HepG2 (cell line): Measurements from ENCODE around the gene LITAF. TPM values are rescaled to one million over a fixed set of nuclear protein-coding genes. Genes with fewer than 3 reads are reported as not detected.

Source experiments
- ATF7 ChIP-seq, 2 experiments: fragments of 450-650 bp in 1 of 2; sonication (generic) in 1 of 2; formaldehyde crosslinking in 1 of 2; IDR thresholded peaks; 2 replicates each; pipeline versions ENCODE4 v1.4.0 to v1.6.1; 2016 to 2020; ENCODE audit warnings: antibody characterized with exemption in 1 of 2, mild to moderate bottlenecking in 1 of 2, missing genetic modification reagents in 1 of 2
- FOXP1 ChIP-seq, 2 experiments: fragments of 450-650 bp in 1 of 2; IDR thresholded peaks; 2 replicates each; pipeline ENCODE4 v1.6.1; 2017 to 2018; ENCODE audit warnings: antibody characterized with exemption in 1 of 2
- HOXD1 ChIP-seq: sonication (generic); formaldehyde crosslinking; IDR thresholded peaks from 2 replicates; pipeline ENCODE4 v1.5.0; 2020; ENCODE audit warnings: missing genetic modification reagents
- ISX ChIP-seq: sonication (generic); formaldehyde crosslinking; conservative IDR thresholded peaks from 2 replicates; pipeline ENCODE4 v1.5.0; 2020; ENCODE audit warnings: missing genetic modification reagents
- KMT2A ChIP-seq: sonication (generic); formaldehyde crosslinking; IDR thresholded peaks from 2 replicates; pipeline ENCODE4 v1.4.0; 2020; ENCODE audit warnings: missing genetic modification reagents
- NBN ChIP-seq: fragments of 450-650 bp; conservative IDR thresholded peaks from 2 replicates; pipeline ENCODE4 v1.6.1; 2017
- NCOA5 ChIP-seq: sonication (generic); formaldehyde crosslinking; IDR thresholded peaks from 2 replicates; pipeline ENCODE4 v1.4.0; 2020; ENCODE audit warnings: missing genetic modification reagents
- NKX3-1 ChIP-seq: sonication (generic); formaldehyde crosslinking; IDR thresholded peaks from 2 replicates; pipeline ENCODE4 v1.5.0; 2020; ENCODE audit warnings: missing genetic modification reagents
- ZBTB3 ChIP-seq: sonication (generic); formaldehyde crosslinking; IDR thresholded peaks from 2 replicates; pipeline ENCODE4 v1.4.0; 2020; ENCODE audit warnings: low read depth, mild to moderate bottlenecking, moderate library complexity, missing genetic modification reagents, borderline replicate concordance
- ZC3H4 ChIP-seq: sonication (generic); formaldehyde crosslinking; IDR thresholded peaks from 2 replicates; pipeline ENCODE4 v1.4.0; 2020; ENCODE audit warnings: missing genetic modification reagents, borderline replicate concordance
- ZNF224 ChIP-seq: sonication (generic); formaldehyde crosslinking; IDR thresholded peaks from 2 replicates; pipeline ENCODE4 v1.5.0; 2020; ENCODE audit warnings: mild to moderate bottlenecking, missing genetic modification reagents
- ZNF33B ChIP-seq: sonication (generic); formaldehyde crosslinking; IDR thresholded peaks from 2 replicates; pipeline ENCODE4 v1.5.1; 2020; ENCODE audit warnings: mild to moderate bottlenecking, missing genetic modification reagents
- ZNF496 ChIP-seq: sonication (generic); formaldehyde crosslinking; IDR thresholded peaks from 2 replicates; pipeline ENCODE4 v1.8.1; 2023; ENCODE audit warnings: mild to moderate bottlenecking, moderate library complexity, missing genetic modification reagents; ENCODE audit not compliant: insufficient replicate concordance
- ZNF510 ChIP-seq: sonication (generic); formaldehyde crosslinking; IDR thresholded peaks from 2 replicates; pipeline ENCODE4 v1.4.0; 2020; ENCODE audit warnings: low read depth, mild to moderate bottlenecking, missing genetic modification reagents
- ZNF777 ChIP-seq: sonication (generic); formaldehyde crosslinking; IDR thresholded peaks from 2 replicates; pipeline ENCODE4 v1.4.0; 2020; ENCODE audit warnings: missing genetic modification reagents
- ZNF780A ChIP-seq: sonication (generic); formaldehyde crosslinking; IDR thresholded peaks from 2 replicates; pipeline ENCODE4 v1.8.0; 2022; ENCODE audit warnings: mild to moderate bottlenecking, missing genetic modification reagents, moderate library complexity
- polyA plus RNA-seq, 8 experiments: library from polyadenylated mRNA; depleted of rRNA in 3 of 8; stranded (reverse) in 7 of 8; unstranded in 1 of 8; fragments of >200 nt; fragmentation: Illumina TruSeq in 4 of 8; extraction: Trizol in 4 of 8; gene quantifications; 2 replicates each; pipeline versions ENCODE4 v1.2.1 to v1.2.3, GENCODE V29; 2011 to 2016; ENCODE audit warnings: low read depth in 4 of 8, missing spikeins in 1 of 8, mixed read lengths in 1 of 8; ENCODE audit not compliant: insufficient read depth in 1 of 8
- total RNA-seq, 5 experiments: library from RNA; depleted of rRNA; stranded (reverse); fragments of >200 nt; fragmentation: Illumina TruSeq; extraction: Trizol; gene quantifications; 2 replicates each; pipeline ENCODE4 v1.2.3, GENCODE V29; 2016; ENCODE audit warnings: low read depth in 1 of 5
- TF ChIP-seq, protein P1 (sequence below): sonication (generic); formaldehyde crosslinking; IDR thresholded peaks from 2 replicates; pipeline ENCODE4 v1.5.0; 2020; ENCODE audit warnings: missing genetic modification reagents
- TF ChIP-seq, protein P2 (sequence below): sonication (generic); formaldehyde crosslinking; conservative IDR thresholded peaks from 2 replicates; pipeline ENCODE4 v1.4.0; 2020; ENCODE audit warnings: mild to moderate bottlenecking, missing genetic modification reagents, moderate library complexity
- TF ChIP-seq, protein P3 (sequence below): sonication (generic); formaldehyde crosslinking; IDR thresholded peaks from 2 replicates; pipeline ENCODE4 v1.4.0; 2020; ENCODE audit warnings: missing genetic modification reagents
- TF ChIP-seq, protein P4 (sequence below): sonication (generic); formaldehyde crosslinking; IDR thresholded peaks from 2 replicates; pipeline ENCODE4 v1.5.0; 2020; ENCODE audit warnings: missing genetic modification reagents, mild to moderate bottlenecking, borderline replicate concordance

The LITAF gene
- total and polyA plus RNA-seq, 2 of the 13 experiments (the other 11 are each of a cell fraction or from before 2014, with no cell fraction given): 80.1 to 141 TPM

DNA sequence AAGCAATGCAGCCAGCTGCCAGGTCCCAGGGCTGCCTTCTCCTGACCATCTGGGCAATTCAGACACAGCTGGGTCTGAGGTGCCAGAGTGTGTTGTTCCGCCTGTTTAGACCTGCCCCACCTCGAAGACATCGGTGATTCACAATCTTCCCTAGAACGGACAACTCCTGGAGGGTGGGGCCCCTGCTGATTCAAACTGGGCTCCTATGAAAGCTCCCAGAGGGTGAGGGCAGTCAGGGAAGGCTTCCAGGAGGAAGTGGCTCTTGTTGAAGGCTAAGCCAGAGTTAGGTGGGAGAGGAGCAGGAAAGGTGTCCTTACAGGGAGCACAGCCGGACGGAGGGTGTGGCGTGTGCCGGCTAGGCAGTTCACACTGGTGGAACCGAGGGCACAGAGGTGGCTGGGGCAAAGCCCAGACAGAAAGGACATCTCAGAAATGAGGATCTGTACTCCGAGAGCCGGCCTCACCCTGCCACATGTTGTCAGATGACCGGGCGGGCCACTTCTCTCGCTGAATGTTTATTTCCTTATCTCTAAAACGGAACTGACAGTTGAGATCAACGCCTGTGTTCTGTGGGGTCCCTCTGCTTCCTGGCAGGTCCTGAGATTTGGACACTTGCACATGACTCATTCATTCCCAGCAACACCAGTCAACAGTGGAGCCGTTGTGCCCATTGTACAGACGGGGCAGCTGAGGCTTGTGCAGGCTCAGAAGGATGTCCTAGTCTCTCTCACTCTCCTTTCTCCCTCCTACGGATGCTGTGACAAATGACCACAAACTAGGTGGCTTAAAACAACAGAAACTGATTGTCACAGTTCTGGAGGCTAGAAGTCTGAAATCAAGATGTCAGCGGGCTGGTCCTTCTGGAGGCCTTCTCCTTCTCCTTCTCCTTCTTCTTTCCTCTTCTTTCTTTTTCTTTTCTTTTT, 26.9 kb upstream of the LITAF start (continued):
- TF ChIP-seq, protein P1, sequence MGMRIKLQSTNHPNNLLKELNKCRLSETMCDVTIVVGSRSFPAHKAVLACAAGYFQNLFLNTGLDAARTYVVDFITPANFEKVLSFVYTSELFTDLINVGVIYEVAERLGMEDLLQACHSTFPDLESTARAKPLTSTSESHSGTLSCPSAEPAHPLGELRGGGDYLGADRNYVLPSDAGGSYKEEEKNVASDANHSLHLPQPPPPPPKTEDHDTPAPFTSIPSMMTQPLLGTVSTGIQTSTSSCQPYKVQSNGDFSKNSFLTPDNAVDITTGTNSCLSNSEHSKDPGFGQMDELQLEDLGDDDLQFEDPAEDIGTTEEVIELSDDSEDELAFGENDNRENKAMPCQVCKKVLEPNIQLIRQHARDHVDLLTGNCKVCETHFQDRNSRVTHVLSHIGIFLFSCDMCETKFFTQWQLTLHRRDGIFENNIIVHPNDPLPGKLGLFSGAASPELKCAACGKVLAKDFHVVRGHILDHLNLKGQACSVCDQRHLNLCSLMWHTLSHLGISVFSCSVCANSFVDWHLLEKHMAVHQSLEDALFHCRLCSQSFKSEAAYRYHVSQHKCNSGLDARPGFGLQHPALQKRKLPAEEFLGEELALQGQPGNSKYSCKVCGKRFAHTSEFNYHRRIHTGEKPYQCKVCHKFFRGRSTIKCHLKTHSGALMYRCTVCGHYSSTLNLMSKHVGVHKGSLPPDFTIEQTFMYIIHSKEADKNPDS (CRISPR knock-in tag): no peak
- TF ChIP-seq ZNF510 (CRISPR knock-in tag): no peak; the same call in 1 of the 2 replicates
- TF ChIP-seq ZNF224 (CRISPR knock-in tag): no peak; the same call in 1 of the 2 replicates
- TF ChIP-seq ZNF33B (CRISPR knock-in tag): no peak
- TF ChIP-seq ISX (CRISPR knock-in tag): no peak
- no peak for TF ChIP-seq ZNF780A
- TF ChIP-seq, protein P2, sequence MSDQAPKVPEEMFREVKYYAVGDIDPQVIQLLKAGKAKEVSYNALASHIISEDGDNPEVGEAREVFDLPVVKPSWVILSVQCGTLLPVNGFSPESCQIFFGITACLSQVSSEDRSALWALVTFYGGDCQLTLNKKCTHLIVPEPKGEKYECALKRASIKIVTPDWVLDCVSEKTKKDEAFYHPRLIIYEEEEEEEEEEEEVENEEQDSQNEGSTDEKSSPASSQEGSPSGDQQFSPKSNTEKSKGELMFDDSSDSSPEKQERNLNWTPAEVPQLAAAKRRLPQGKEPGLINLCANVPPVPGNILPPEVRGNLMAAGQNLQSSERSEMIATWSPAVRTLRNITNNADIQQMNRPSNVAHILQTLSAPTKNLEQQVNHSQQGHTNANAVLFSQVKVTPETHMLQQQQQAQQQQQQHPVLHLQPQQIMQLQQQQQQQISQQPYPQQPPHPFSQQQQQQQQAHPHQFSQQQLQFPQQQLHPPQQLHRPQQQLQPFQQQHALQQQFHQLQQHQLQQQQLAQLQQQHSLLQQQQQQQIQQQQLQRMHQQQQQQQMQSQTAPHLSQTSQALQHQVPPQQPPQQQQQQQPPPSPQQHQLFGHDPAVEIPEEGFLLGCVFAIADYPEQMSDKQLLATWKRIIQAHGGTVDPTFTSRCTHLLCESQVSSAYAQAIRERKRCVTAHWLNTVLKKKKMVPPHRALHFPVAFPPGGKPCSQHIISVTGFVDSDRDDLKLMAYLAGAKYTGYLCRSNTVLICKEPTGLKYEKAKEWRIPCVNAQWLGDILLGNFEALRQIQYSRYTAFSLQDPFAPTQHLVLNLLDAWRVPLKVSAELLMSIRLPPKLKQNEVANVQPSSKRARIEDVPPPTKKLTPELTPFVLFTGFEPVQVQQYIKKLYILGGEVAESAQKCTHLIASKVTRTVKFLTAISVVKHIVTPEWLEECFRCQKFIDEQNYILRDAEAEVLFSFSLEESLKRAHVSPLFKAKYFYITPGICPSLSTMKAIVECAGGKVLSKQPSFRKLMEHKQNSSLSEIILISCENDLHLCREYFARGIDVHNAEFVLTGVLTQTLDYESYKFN (CRISPR knock-in tag): peak; percentile 62
- TF ChIP-seq, protein P3, sequence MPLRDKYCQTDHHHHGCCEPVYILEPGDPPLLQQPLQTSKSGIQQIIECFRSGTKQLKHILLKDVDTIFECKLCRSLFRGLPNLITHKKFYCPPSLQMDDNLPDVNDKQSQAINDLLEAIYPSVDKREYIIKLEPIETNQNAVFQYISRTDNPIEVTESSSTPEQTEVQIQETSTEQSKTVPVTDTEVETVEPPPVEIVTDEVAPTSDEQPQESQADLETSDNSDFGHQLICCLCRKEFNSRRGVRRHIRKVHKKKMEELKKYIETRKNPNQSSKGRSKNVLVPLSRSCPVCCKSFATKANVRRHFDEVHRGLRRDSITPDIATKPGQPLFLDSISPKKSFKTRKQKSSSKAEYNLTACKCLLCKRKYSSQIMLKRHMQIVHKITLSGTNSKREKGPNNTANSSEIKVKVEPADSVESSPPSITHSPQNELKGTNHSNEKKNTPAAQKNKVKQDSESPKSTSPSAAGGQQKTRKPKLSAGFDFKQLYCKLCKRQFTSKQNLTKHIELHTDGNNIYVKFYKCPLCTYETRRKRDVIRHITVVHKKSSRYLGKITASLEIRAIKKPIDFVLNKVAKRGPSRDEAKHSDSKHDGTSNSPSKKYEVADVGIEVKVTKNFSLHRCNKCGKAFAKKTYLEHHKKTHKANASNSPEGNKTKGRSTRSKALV (CRISPR knock-in tag): no peak
- no peak for TF ChIP-seq NKX3-1 (CRISPR knock-in tag)
- TF ChIP-seq, protein P4, sequence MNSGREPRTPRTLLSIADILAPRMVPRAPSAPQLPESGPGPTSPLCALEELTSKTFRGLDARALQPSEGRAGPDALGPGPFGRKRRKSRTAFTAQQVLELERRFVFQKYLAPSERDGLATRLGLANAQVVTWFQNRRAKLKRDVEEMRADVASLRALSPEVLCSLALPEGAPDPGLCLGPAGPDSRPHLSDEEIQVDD: no peak; the same call in 1 of the 2 replicates
- no peak for TF ChIP-seq FOXP1 (IDR thresholded peaks at IDR 0.05)
- TF ChIP-seq FOXP1 (CRISPR knock-in tag; IDR thresholded peaks at IDR 0.05): peak; percentile 83
- TF ChIP-seq ZBTB3 (CRISPR knock-in tag): no peak
- TF ChIP-seq ZNF496 (CRISPR knock-in tag): no peak
- TF ChIP-seq HOXD1: no peak
- peak; percentile 47; the same call in 1 of the 2 replicates for TF ChIP-seq ZNF777 (CRISPR knock-in tag)
- TF ChIP-seq ATF7 (IDR thresholded peaks at IDR 0.05): no peak
- TF ChIP-seq ATF7 (CRISPR knock-in tag; IDR thresholded peaks at IDR 0.05): 0 out of 2 replicates have a peak, but pooled peaks have one; percentile 34
- TF ChIP-seq ZC3H4 (CRISPR knock-in tag): no peak
- TF ChIP-seq KMT2A (CRISPR knock-in tag): no peak
- TF ChIP-seq NCOA5 (CRISPR knock-in tag): no peak
- TF ChIP-seq NBN: no peak
